HG02973 (cell line): ENCODE measurements around the gene PLEKHS1.
"Not testable (repeated sequence)": the region's sequence is repeated elsewhere in the genome, so short reads cannot be mapped to it uniquely, and the experiment has no call there.

Experiments
- ATAC-seq: cut with Tn5 transposase; IDR thresholded peaks from one replicate; pipeline ENCODE4 v1.9.1; 2021; ENCODE audit warnings: moderate library complexity; ENCODE audit not compliant: unreplicated experiment

Gene PLEKHS1

GRCh38 chr10:113739577-113739976 lies 11.9 kb upstream of the PLEKHS1 start:
- no peak for ATAC-seq

GRCh38 chr10:113740850-113741249 lies 10.6 kb upstream of the PLEKHS1 start:
- ATAC-seq, result no peak

DNA sequence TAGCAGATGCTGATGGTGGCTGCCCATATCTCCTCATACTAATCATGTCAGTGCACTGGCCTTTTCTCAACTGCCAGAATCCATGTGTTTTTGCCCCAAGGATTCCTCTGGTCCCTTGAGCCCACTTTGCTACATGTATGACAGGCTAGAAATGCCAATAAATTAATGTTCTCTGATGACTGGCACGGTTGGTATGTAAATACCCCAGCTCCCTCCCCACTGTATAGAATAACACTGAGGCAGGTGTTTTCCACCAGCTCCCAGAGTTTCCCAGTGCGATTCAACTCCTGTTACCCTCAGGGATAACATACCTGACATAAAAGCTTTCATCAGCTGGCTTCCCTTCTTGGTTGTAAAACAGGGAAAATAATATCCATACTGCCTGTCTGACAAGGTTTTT lies 9.0 kb upstream of the PLEKHS1 start:
- ATAC-seq, result no peak

DNA sequence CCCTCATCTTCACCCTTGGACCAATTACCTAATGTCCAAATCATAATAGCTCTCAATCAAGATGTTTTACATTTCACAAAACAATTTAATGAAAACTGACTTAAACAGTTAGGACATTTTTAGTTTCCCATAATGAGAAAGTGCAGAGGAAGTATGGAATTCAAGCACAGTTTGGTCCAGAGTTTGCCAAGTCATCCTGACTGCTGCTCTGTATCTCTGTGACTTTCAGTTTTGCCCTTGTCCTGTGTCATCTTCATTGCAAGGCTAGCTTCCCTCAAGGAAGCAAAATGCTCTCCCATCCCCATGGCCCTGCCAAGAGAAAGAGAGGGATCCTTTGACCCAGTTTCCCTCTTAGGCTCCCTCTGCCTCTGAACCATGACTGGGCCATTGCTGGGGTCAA lies 7.9 kb upstream of the PLEKHS1 start:
- ATAC-seq, result no peak

- ATAC-seq, result no peak
These were observed 6.1 kb upstream of the PLEKHS1 start for GRCh38 chr10:113745374-113745773.

DNA sequence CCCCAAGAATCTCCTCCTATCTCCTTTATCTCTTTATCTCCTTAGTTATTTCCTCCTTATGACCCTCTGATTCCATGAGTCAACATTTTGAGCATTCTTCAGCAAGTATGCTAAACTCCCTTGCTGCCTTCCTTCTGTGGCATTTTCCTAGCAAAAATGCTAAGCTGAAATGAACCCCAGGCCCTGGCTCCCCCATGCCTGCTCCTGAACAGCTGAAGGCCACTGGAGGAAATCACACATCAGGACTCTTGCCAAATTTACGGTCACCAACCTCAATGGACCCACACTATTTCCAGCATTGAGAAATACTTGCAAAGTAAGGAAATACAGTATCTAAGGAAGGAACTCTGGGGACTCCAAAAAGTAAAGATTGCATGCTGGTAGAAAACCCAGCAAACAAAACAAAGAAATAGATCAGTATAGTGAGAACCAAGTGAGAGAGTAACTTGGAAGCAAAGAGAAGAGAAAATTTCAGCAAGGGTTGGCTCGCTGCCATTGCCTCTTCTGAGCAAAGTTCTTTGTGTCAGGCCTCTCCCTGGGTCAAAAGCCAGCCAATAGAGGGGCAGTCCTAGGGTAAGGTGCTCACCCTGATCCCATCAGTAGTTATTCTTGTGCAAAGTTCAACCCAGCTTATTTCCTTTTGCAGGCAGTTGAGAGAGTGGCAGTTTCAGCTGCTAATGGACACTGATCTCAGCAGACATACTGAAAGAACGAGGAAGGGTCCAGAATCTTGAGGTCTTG lies 5.1 kb upstream of the PLEKHS1 start:
- ATAC-seq, result no peak

GRCh38 chr10:113752553-113752952 lies 1.1 kb downstream of the PLEKHS1 start:
- ATAC-seq, result no peak

DNA sequence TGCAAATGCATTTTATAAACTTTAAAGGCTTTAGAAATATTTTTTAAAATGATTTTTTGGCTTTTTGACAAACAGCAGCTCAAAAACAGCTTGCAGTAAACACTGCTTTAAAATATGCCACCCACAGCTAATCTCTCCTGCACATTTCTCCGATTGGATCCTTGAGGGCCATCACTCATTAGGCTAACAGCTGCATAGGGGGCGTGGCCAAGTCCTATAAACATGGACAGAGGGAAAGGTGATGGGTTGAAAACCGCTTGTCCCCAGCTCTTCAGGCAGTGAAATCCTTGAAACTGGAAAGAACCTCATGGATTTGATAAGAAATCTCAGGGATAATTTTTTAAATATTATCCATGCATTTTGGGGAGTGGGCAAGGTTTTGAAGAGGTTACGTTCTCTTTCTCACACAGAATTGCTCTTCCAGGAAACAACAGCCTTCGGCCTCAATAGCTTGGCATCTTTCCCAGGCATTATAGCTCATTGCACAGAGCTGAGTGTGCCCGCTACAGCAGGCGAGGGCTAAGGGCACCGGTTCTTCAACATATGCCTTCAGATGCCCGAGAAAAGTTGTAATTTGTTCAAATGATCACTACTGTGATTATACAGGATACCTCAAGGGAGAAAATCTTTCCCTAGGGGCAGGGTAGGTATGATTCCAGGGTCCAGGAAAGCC lies 1.7 kb downstream of the PLEKHS1 start:
- ATAC-seq, result no peak

GRCh38 chr10:113754125-113754524 lies 2.6 kb downstream of the PLEKHS1 start:
- no peak for ATAC-seq

DNA sequence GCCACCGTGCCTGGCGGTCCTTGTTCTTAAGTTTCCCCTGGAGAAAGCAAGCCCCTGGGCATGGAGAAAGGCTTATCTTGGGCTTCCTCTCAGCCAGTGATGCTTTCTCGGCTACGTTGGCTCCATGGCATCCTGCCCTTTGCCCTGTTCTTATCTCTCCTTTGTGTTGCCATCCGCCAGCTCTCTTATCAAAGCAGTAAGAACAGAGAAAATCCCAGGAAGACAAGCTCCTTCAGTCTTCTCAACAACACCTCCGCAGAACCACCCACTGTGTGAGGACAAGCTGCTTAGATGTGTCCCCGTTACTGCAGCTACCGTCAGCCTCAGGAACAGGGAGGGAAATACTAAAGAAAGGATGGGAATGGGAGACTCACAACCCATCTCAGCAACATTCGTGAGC lies 3.3 kb downstream of the PLEKHS1 start:
- no peak for ATAC-seq

- ATAC-seq, result no peak
These were observed 5.6 kb downstream of the PLEKHS1 start for GRCh38 chr10:113756940-113757543.

- ATAC-seq, result no peak
These were observed 10.6 kb downstream of the PLEKHS1 start for GRCh38 chr10:113762083-113762482.

- ATAC-seq, result no peak
These were observed 13.1 kb downstream of the PLEKHS1 start for GRCh38 chr10:113764582-113764981.

DNA sequence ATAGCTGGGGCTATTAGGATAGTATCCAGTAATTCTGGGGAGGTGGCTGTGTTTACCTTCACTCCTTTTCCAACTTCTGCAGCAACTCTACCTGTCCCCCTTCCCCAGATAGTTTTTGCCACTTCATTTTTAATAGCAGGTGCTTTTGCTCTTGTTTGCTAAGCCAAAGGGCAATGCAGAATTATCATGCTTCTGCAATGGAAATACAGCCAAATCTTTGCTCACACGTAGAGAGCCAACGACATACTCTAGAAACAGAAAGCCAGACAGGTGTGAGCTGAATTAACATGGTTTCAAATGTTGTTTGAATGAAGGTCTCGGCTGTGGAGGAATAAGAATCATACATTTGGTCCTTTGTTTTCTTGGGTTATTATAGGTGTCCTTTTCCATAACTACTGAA lies 14.4 kb downstream of the PLEKHS1 start:
- no peak for ATAC-seq

DNA sequence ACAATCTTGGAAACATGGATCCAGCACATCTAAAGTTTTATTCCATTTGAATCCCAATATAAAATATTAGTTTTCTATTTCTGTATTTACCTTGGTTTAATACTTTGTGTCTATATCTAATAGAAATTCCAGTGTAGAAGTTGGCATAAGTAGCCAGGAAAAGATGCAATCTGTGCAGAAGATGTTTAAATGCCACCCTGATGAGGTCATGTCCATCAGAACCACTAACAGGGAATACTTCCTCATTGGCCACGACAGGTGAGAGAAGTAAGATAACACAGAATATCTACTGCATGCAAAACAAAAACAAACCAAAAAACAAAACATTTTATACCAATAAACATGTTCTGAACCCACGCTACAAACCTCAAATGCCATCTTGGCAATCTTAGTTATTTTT lies 15.7 kb downstream of the PLEKHS1 start:
- no peak for ATAC-seq

GRCh38 chr10:113770346-113770745 lies 18.9 kb downstream of the PLEKHS1 start:
- no peak for ATAC-seq

DNA sequence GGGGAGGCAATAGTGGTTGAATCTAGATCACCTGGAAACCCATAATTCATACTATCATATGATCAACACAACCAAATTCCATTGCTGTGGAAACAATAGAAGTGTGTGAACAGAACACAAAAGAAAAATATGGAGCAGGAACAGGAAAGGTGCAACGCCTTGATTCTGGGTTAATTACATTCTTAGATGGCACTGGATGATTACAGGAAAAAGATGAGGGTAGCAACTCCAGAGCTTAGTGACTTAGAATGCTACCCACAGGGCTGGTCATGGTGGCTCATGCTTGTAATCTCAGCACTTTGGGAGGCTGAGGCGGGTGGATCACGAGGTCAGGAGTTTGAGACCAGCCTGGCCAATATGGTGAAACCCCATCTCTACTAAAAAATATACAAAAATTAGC lies 19.6 kb downstream of the PLEKHS1 start:
- ATAC-seq, result not testable (repeated sequence)

- ATAC-seq, result no peak
These were observed 24.3 kb downstream of the PLEKHS1 start for GRCh38 chr10:113775686-113776294.

DNA sequence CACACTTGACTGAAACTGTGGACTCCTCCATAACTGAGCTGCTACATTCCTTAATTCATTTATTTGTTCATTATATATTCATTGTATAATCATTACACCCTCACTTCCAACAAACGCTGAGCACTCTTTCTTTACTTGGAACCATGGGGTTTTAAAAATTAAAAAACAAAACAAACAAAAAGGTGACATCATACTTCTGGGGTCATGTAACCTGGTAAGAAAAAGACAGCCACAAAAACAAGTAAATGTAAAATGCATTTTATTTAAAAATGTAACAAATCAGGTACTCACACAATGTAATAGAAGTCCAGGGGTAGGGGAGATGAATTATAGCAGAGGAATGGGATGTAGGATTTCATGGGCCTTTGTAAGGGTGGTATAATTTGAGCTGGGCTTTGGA lies 25.1 kb downstream of the PLEKHS1 start:
- no peak for ATAC-seq

DNA sequence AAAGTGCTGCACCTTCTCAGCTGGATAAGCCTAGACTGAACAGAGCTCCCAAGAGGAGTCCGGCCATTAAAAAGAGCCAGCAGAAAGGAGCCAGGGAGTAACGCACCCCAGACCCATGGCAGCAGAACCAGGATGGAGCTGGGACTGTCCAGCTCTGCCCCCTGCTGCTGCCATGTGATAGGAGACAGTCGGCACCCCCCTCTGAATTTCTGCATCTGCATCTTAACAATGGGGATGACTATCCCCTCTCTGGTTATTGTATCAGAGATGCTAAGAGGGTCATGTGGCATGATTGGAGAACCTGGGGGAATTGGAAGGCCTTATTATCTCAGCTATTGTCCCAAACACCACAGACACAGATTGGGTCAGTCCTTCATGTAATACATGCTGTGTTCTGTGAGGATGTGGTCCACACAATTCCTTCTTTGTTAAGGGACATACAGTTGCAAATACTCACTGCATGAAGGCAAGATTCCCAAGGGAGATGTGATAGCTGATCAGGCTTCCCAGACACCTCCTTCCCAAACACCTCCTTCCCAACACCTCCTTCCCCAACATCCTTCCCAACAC lies 29.3 kb downstream of the PLEKHS1 start:
- ATAC-seq, result no peak

DNA sequence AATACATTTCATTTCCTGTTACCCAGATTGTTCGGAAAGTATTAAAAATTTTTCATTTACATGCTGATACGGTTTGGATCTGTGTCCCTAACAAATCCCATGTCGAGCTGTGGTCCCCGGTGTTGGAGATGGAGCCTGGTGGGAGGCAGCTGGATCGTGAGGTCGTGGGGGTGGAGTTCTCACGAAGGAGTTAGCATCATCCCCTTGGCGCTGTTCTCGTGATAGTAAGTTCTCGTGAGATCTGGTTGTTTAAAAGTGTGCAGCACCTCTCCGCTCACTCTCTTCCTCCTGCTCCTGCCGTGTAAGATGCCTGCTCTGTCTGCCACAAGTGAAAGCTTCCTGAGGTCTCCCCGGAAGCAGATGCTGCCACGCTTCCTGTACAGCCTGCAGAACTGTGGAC lies 30.9 kb downstream of the PLEKHS1 start:
- ATAC-seq, result no peak
